RWPE1 (cell line): Measurements from ENCODE around the gene MACO1.

Source experiments
- CTCF ChIA-PET: fragments of 350-600 bp; sonication (Branson Sonifier 250); formaldehyde crosslinking; extraction: SDS; loops from one replicate; lab custom pipeline; 2021; lab: Yijun Ruan, JAX
- POLR2A ChIA-PET: fragments of 400-600 bp; formaldehyde crosslinking; extraction: SDS; loops from one replicate; lab custom pipeline; 2020; ENCODE audit warnings: antibody characterized with exemption; ENCODE audit not compliant: low non-redundant PET; lab: Yijun Ruan, JAX
- DNase-seq: peaks from one replicate; pipeline ENCODE4 v3.0.0; 2012; ENCODE audit warnings: low spot score
- H3K27ac ChIP-seq: fragments of 450-650 bp; 2 replicates; pipeline ENCODE4 v1.5.1; 2017
- TF ChIP-seq, protein P1 (sequence below): fragments of 450-650 bp; conservative IDR thresholded peaks from 2 replicates; pipeline ENCODE4 v1.5.1; 2017; ENCODE audit warnings: low read depth, mild to moderate bottlenecking

MACO1 gene

DNA sequence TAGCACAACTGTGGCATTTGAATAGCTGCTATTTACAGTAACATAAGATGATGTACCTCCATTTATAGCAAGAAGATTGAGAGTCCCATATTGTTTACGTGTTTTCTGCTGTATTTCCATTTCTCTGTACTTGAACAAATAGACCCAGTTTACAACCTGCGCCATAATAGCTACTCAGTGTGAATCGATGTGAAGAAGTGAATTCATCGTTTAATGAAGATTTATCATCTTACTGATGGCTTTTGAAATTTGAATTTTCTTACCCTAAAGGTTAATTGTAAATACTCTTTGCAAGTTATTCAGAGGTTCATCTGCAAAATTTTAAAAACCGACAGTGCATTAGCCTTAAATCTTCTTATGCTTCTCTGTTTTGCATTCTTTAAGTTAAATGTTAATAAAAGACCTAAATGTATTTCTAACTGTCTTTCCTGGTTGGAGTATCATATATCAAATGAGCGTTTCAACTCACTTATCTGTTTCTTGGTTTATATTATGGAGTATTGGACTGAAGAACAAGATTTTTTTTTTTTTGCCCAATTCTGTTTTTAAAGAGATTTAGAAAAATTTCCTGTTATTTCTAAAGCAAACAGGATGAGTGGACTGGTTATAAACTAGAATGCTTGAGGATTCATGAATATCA, 2.2 kb downstream of the MACO1 start:
- TF ChIP-seq, protein P1, sequence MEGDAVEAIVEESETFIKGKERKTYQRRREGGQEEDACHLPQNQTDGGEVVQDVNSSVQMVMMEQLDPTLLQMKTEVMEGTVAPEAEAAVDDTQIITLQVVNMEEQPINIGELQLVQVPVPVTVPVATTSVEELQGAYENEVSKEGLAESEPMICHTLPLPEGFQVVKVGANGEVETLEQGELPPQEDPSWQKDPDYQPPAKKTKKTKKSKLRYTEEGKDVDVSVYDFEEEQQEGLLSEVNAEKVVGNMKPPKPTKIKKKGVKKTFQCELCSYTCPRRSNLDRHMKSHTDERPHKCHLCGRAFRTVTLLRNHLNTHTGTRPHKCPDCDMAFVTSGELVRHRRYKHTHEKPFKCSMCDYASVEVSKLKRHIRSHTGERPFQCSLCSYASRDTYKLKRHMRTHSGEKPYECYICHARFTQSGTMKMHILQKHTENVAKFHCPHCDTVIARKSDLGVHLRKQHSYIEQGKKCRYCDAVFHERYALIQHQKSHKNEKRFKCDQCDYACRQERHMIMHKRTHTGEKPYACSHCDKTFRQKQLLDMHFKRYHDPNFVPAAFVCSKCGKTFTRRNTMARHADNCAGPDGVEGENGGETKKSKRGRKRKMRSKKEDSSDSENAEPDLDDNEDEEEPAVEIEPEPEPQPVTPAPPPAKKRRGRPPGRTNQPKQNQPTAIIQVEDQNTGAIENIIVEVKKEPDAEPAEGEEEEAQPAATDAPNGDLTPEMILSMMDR: no peak
- no peak for DNase-seq
- H3K27ac ChIP-seq: no peak overlapping the region
- POLR2A ChIA-PET: no interaction called here
- CTCF ChIA-PET: no interaction called here

DNA sequence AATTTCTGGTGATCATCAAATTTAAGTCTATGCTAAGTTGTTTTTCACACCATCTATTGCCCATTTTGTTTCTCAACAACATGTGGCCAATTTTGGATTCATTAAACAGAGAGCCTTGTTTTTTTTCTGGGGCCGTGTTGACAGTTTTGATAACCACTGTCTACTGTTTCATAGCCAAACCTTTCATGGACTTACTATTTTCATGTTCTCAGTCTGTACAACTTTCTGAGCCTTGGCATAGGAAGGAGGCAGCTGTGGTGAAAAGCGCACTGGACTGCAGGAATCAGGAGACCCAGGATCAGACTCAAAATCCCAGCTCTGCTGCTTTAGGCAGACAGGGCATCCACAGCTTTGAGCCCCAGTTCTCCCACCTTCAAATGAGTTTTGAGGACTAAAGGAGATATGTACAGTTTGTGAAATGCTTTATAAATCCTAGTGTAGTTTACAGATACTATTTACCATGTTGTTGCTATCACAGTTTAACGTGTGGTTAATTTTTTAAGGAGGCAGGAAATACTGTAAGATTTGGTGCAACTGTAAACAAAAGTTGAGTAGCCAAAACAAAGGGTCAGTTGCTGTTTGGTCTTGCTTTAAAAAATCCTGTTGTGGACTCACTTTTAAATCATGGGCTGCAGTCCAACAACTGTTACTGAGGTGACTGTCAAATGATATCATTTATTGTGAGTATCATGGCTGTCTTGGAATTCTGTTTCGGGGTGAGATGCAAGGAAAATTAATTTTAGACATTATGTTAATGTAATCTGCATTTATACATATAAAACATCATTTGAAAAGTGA, 2.9 kb downstream of the MACO1 start:
- POLR2A ChIA-PET: no interaction called here
- CTCF ChIA-PET: no interaction called here
- H3K27ac ChIP-seq: no peak overlapping the region
- TF ChIP-seq, protein P1: no peak
- DNase-seq: no peak

DNA sequence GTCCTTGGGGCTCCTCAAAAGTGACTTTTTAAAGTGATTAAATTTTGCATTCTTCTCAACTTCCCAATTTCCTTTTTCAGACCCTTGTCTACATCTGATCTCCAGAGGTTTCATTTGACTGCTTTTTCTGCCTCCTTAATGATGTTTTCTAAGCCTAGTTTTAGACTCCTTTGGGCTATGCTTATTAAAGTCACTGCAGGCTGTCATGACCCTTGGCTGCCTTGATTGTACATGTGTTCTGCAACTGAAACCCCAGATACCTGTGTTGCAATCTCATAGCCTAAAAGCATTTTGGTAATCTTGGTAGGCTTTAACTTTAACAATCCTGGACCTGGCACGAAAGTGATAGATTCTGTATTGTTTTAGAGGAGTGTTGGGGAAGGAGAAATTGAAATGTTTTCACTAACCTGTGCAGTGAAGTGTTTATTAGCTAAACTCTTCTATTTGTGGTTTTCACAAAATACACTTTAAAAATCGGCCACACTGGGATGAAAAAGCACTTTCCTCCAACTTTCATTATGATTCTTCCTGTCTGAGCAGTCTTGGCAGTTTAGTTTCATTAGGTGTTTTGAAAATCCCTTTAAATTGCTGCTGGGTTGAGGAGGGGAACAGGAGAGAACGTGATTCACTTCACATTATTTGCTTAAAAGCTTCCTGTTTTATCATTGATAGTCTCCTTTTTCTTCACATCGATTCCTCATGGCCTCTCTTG, 4.9 kb downstream of the MACO1 start:
- CTCF ChIA-PET: no interaction called here
- TF ChIP-seq, protein P1: no peak
- H3K27ac ChIP-seq: no peak overlapping the region
- no peak for DNase-seq
- POLR2A ChIA-PET: no interaction called here

DNA sequence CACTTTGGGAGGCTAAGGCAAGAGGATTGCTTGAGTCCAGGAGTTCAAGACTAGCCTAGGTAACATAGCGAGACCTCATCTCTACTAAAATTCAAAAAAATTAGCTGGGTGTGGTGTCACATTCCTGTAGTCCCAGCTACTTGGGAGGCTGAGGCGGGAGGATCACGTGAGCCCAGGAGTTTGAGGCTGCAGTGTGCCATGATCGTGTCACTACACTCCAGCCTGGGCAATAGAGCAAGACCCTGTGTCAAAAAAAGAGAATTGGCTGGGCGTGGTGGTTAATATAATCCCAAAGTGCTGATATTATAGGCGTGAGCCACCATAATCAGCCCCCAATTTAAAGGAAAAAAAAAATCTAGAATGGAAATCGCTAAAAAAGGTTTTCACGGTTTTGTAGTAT, 7.0 kb downstream of the MACO1 start:
- ChIA-PET CTCF (no interaction called here), POLR2A (no interaction called here)
- DNase-seq: no peak
- no peak overlapping the region for H3K27ac ChIP-seq
- TF ChIP-seq, protein P1: no peak

DNA sequence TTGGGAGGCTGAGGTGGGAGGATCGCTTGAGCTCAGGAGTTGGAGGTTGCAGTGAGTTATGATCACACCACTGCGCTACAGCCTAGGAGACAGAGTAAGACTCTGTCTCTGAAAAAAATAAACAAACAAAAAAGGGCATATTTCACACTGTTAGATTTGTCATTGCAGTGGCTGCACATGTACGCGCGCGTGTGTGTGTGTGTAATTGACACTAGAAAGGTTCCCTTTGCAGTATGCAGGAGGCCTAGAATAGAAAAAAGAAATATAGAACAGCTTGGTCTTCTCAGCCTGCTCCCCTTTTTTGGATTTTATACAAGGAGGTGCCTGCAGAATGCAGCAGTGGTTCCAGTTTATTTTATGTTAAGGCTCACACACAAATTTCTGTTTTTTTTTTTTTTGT, 8.6 kb downstream of the MACO1 start:
- POLR2A ChIA-PET: no interaction called here
- no peak overlapping the region for H3K27ac ChIP-seq
- CTCF ChIA-PET: interaction anchor here (0.7 kb wide), 2 partner anchors 400 to 402 kb away, joined by 4 to 5 read pairs; no protein-coding TSS in a partner anchor
- TF ChIP-seq, protein P1: no peak
- no peak for DNase-seq

DNA sequence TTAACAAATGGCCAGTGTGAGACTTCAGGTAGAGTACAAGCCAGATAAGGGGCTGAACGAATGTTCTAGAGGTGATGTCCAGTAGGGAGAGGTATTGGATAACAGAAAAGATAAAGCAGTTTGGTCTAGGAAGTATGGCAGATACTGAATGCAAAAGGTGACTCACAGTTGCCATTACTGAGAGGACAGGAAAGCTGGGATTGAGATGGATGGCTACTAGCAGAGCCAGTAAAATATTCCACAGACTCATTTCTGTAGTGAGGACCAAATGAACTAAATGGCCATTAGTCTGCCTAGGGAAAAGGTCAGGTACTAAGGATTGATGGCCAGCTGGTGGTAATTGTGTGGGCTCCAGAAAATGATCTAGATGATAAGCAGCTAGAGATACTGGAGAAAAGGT, 11.5 kb downstream of the MACO1 start:
- ChIA-PET CTCF (interaction anchor here (0.7 to 1.0 kb wide), 4 partner anchors 14 to 1030 kb away, joined by 3 to 4 read pairs (median 4); partner anchors contain the start of gene HMGN2), POLR2A (no interaction called here)
- no peak for DNase-seq
- TF ChIP-seq, protein P1: no peak
- H3K27ac ChIP-seq: no peak overlapping the region
